ENCODE results near the gene LIMK2. TPM values are rescaled to one million over a fixed set of nuclear protein-coding genes. Genes with fewer than 3 reads are reported as not detected.
"Not testable (repeated sequence)": the region's sequence is repeated elsewhere in the genome, so short reads cannot be mapped to it uniquely, and the experiment has no call there.

The LIMK2 gene
- total RNA-seq, 1 experiment from 2014 or later, result 13.2 TPM

DNA sequence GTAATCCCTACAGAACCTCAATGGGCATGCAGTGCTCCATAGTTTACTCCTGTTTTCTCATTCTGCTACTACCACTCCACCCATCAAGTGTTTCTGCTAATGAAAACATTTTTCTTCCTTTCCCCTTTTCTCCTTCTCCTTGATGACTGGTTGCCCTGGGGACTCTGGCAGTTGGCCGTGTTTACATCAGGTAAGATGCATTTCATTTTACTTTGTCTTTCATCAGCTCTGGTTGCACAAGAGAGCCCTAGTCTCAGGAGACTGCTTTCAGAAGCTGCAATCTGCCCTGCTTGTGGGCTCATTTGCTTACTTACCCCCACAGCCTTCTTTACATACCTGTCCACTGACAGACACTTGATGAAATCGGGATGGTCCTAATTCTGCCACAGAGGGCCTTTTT, 19.6 kb upstream of the LIMK2 start:
- H3K4me1 ChIP-seq (ENCODE audit: insufficient read depth, low read length), result no peaks in the 10 kb centered on the region
- no peak for TF ChIP-seq EZH2phosphoT487 (IDR thresholded peaks at IDR 0.05; ENCODE audit: borderline replicate concordance, low read length)
- TF ChIP-seq, protein P1, sequence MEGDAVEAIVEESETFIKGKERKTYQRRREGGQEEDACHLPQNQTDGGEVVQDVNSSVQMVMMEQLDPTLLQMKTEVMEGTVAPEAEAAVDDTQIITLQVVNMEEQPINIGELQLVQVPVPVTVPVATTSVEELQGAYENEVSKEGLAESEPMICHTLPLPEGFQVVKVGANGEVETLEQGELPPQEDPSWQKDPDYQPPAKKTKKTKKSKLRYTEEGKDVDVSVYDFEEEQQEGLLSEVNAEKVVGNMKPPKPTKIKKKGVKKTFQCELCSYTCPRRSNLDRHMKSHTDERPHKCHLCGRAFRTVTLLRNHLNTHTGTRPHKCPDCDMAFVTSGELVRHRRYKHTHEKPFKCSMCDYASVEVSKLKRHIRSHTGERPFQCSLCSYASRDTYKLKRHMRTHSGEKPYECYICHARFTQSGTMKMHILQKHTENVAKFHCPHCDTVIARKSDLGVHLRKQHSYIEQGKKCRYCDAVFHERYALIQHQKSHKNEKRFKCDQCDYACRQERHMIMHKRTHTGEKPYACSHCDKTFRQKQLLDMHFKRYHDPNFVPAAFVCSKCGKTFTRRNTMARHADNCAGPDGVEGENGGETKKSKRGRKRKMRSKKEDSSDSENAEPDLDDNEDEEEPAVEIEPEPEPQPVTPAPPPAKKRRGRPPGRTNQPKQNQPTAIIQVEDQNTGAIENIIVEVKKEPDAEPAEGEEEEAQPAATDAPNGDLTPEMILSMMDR (conservative IDR thresholded peaks at IDR 0.05; ENCODE audit: low read depth, low read length), result no peak
- TF ChIP-seq EZH2 (IDR thresholded peaks at IDR 0.05; ENCODE audit: low read length, unreplicated experiment), result no peak
- H3K9ac ChIP-seq (ENCODE audit: low read length), result no peak overlapping the region
- no peaks in the 10 kb centered on the region for H3K36me3 ChIP-seq (ENCODE audit: low read depth, low read length)
- H3K27ac ChIP-seq (ENCODE audit: low read length), result no peak overlapping the region
- no peak overlapping the region for H3K4me3 ChIP-seq (ENCODE audit: low read length)
- no peaks in the 10 kb centered on the region for H3K79me2 ChIP-seq (ENCODE audit: low read length)
- DNase-seq, result no peak
- H3K4me2 ChIP-seq (ENCODE audit: low read length), result no peak overlapping the region
- H4K20me1 ChIP-seq (ENCODE audit: low read length), result no peaks in the 10 kb centered on the region
- intact Hi-C loops (cut with micrococcal nuclease), result no loop called here
- ATAC-seq, result no peak
- no peaks in the 10 kb centered on the region for H3F3A ChIP-seq (ENCODE audit: low read length, unreplicated experiment)
- H3K27me3 ChIP-seq (ENCODE audit: low read length), result no peaks in the 10 kb centered on the region
- H3K9me2 ChIP-seq (replicated peaks; ENCODE audit: low read length), result no peaks in the 10 kb centered on the region
- no peaks in the 10 kb centered on the region for H3K9me3 ChIP-seq (ENCODE audit: low read length)
- no TSS peak for BruUV-seq (replicated peaks)
- ChIA-PET POLR2A (ENCODE audit: unreplicated experiment) (no interaction called here), CTCF (no interaction called here)
- no peak overlapping the region for H2AFZ ChIP-seq (ENCODE audit: low read length)

GRCh38 chr22:31193092-31193491, 19.0 kb upstream of the LIMK2 start:
- Histone ChIP-seq H3K4me3 (ENCODE audit: low read length) (no peak overlapping the region), H4K20me1 (ENCODE audit: low read length) (no peaks in the 10 kb centered on the region), H3K79me2 (ENCODE audit: low read length) (no peaks in the 10 kb centered on the region), H3F3A (ENCODE audit: low read length, unreplicated experiment) (no peaks in the 10 kb centered on the region), H3K27me3 (ENCODE audit: low read length) (no peaks in the 10 kb centered on the region), H3K27ac (ENCODE audit: low read length) (no peak overlapping the region), H3K9ac (ENCODE audit: low read length) (no peak overlapping the region), H3K9me3 (ENCODE audit: low read length) (no peaks in the 10 kb centered on the region), H3K36me3 (ENCODE audit: low read depth, low read length) (no peaks in the 10 kb centered on the region), H3K9me2 (replicated peaks; ENCODE audit: low read length) (no peaks in the 10 kb centered on the region), H3K4me2 (ENCODE audit: low read length) (no peak overlapping the region), H2AFZ (ENCODE audit: low read length) (no peak overlapping the region), H3K4me1 (ENCODE audit: insufficient read depth, low read length) (no peaks in the 10 kb centered on the region)
- POLR2A ChIA-PET (ENCODE audit: unreplicated experiment), result no interaction called here
- CTCF ChIA-PET, result no interaction called here
- ATAC-seq (no peak), DNase-seq (no peak)
- intact Hi-C loops (cut with micrococcal nuclease), result no loop called here
- no peak for TF ChIP-seq EZH2 (IDR thresholded peaks at IDR 0.05; ENCODE audit: low read length, unreplicated experiment)
- no peak for TF ChIP-seq EZH2phosphoT487 (IDR thresholded peaks at IDR 0.05; ENCODE audit: borderline replicate concordance, low read length)
- TF ChIP-seq, protein P1 (conservative IDR thresholded peaks at IDR 0.05; ENCODE audit: low read depth, low read length), result no peak
- BruUV-seq (replicated peaks), result no TSS peak

DNA sequence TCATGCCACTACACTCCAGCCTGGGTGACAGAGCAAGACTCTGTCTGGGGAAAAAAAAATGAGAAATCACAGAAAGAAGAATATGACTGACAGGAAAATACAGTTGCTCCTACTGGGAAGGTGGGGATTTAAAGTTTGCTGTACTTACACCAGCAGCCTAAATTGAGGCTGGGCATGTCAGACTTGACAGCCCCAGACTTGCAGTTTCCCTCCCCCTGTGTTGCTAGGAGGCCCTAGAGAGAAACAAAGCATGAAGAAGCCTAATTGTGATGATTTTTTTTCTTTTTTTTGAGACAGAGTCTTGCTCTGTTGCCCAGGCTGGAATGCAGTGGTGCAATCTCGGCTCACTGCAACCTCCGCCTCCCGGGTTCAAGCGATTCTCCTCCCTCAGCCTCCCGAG, 17.4 kb upstream of the LIMK2 start:
- DNase-seq; H3F3A ChIP-seq (ENCODE audit: low read length, unreplicated experiment); BruUV-seq (replicated peaks); H3K79me2 ChIP-seq (ENCODE audit: low read length); H3K36me3 ChIP-seq (ENCODE audit: low read depth, low read length); H3K9me3 ChIP-seq (ENCODE audit: low read length); H3K4me3 ChIP-seq (ENCODE audit: low read length); H3K27me3 ChIP-seq (ENCODE audit: low read length); H3K27ac ChIP-seq (ENCODE audit: low read length); H3K9ac ChIP-seq (ENCODE audit: low read length); H2AFZ ChIP-seq (ENCODE audit: low read length); H3K9me2 ChIP-seq (replicated peaks; ENCODE audit: low read length); CTCF ChIA-PET; ATAC-seq; POLR2A ChIA-PET (ENCODE audit: unreplicated experiment); H3K4me2 ChIP-seq (ENCODE audit: low read length); intact Hi-C loops (cut with micrococcal nuclease); H4K20me1 ChIP-seq (ENCODE audit: low read length); H3K4me1 ChIP-seq (ENCODE audit: insufficient read depth, low read length): not testable (repeated sequence)

All from PC-3 (cell line).